GM18519 (cell line): ENCODE results near the gene SDK1.

Experiments used
- ATAC-seq: cut with Tn5 transposase; IDR thresholded peaks from one replicate; pipeline ENCODE4 v1.9.1; 2021; ENCODE audit warnings: mild to moderate bottlenecking, moderate library complexity; ENCODE audit not compliant: unreplicated experiment, low FRiP score

SDK1 gene

DNA sequence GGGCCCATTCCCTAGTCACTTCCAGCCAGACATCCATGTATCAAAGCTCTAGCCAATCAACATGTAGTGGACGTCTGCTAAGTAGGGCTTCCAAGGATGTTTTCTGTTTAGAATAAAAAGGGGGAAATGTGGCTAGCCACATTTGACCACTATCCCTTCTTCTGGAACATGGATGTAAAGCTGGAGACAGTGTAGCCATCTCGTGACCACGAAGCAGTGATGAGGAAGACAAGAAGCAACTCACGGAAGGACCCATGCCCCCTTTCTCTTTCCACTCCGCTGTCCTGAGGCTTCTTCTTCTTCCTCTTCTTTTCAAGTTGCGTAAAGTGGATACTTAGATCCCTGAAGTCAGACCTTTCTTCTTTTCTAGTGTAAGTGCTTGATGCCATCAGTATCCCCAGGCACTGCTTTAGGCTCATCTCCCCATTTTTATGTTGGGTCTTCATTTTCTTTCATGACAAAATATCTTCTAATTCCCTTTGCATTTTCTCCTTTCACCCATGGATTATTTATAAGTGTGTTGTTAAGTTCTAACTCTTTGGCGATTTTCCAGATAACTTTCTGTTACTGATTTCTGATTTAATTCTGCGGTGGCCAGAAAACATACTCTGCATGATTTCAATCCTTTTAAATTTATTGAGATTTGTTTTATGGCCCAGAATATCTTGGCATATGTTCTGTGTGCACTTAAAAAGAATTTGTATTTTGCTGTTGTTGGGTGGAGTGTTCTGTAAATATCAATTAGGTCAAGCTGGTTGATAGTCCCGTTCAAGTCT lies 594.5 kb downstream of the SDK1 start:
- ATAC-seq, result no peak

DNA sequence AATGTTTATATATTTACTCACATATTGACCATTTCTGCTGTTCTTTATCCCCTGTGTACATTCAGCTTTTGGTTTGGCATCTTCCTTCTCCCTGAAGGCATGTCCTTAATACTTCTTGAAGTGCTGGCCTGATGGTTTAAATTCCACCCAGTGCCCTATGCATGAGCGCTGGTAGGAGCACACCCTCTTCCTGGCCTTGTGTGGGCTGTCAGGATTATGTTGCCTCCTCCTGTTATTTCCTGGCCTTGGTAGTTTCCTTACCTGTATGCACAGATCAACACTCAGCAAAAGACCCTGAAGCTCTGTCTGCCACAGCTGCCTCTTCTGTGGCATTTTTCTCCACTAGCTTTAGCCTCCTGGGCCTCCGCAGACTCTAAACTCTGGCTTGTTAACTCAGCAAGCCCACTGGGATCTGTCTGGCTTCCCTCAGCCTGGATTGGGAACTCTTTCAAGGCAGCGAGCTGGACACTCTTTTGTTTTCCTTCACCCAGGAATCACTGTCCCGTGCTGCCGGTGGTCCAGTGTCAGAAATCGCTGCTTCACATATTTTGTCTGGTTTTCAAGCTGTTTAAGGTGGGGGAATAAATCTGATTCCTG lies 595.2 kb downstream of the SDK1 start:
- ATAC-seq, result no peak

DNA sequence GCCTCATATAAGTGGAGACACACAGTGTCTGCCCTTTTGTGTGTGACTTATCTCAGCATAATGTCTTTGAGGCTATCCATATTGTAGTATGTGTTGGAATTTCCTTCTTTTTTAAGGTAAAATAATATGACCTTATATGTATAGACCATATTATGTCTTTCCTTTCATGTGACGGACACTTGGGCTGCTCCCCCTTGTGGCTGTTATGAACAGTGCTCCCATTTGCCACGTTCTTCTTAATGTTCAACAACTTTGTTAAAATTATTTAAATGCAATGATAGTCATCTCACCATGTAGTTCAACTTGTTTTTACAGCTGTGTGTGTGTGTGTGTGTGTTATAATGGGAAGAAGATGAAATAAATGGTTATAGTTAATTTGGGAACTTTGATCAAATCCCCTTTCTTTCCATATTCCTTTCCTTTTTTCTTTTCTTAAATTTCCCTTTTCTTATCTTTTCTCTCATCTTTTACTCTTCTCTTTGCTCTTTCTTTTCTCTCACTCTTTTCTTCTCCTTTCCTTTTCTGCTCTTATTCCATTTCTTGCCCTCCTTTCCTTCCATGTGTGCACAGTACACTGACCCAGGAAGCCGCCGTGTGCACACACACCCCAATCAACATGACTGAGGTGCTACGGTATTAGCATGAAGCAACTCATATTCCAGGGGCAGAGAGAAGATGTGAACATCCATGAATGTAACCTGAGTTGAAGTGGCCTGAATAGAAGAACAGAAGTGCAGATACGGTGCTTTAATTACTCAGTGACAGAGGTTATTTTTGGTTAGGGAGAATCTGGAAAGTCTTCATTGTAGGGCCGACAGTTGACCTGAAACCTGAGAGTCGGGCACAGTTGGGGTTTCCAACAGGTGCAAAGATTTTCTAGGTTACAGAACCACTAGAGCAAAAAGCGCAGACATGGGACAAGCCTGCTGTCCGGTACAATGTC lies 596.6 kb downstream of the SDK1 start:
- ATAC-seq, result no peak

DNA sequence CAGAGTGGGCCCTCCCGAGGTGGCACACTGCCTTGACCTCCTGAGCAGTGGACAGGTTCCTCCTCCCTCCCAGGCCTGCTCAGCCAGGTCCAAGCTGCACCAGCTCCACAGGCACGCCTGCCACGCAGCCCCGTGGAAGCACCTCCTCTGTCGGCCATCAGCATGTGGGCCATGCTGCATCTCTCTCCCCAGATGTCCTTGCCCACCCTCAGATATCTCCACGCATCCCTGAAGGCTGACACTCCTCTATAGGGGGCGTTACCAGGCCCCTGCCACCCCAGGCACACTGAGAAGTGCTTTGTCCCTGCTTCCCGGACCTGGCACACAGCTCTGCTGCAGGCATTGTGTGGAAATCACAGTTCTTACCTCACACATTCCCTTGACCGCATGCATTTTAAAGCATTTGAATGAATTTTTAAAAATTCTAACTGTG lies 598.5 kb downstream of the SDK1 start:
- ATAC-seq, result no peak

DNA sequence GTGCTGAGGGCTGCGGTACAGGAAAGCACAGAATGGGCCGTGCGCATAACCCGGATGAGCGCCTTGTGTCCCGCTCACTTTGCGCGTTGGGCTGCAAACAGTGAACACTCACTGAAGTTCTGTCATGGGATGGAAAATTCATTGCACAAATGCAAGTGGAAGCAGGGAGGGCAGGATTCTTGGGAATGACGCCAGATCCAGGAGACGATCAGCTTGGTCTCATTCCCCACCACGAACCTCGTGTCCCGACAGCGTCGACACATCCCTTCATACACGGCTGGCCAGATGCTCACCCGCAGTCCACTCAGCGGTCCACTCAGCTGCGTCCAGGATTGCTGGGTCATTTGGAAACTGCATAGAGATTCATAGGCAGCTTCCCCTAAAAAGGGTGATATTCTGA lies 607.1 kb downstream of the SDK1 start:
- no peak for ATAC-seq

DNA sequence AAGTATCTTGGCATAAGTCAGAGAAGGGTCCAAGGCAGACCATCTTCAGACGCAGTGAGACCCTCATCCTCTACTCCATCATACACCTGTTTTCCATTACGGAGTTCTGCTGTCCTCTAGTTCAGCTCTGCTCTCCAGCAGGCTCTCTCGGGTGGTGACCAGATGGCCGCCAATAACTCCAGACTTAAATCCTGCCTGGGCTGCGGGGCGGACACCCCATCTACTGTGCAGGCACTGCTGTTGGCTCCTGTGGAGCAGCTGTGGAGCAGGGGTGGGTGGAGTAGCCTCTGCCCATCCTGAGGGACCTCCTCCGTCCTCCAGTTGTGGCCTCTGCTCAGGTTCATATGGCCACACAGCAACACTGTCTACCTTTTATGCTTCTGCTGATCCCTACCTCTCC lies 608.1 kb downstream of the SDK1 start:
- no peak for ATAC-seq

DNA sequence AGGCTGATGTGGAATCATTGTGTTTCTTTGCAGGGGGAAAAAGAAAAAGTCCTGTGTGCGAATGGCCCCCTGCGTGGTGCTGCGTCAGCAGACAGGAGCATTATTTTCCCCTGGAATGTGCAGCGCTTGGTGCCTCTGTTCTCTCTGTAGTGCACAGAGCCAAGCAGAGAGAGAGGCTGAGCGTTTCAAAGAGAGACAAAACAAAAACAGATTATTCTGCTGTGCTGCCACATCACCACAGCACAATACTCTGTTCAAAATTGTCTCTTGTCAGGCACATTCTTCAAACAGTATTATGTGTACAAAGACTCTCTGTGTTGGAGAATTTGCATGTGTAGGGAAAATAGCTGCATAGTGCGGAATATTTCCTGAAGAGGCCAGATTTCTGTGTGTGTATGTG lies 609.0 kb downstream of the SDK1 start:
- no peak for ATAC-seq

DNA sequence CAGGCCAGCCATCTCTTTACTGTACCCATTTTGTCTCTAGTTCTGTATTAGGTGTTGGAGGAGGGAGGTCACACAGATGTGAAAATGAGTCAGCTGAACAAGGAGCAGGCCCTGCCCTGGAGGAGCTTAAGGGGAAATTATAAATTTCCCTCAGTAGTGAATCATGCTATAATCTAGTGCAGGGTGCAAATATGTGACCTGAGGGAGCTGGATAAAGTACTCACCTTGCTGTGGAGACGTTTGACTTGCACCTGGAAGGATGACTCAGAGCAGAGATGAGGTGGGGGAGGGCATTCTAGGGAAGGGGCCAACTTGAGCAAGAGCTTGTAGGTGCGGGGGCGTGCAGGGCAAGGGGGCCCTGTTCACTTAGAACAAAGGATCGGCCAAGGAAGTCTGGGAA lies 610.6 kb downstream of the SDK1 start:
- ATAC-seq, result no peak

DNA sequence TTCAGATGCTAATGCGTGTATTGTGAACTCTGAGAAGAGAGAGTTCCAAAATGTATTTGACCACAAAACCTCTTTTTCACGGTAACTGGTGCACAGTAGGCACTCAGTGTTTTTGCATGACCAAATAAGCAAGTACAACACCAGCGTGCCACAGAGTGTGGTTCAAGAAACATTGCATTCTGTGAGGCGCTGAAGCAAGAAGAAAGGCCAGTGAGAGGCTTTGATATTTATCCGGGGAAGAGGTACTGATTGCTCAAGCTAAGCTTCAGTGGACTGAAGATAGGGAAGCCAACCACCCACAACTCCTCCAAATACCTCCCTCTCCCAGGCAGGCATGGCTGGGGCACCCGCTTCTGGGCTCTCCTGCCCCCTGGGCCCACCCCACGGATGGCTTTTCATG lies 611.2 kb downstream of the SDK1 start:
- no peak for ATAC-seq

DNA sequence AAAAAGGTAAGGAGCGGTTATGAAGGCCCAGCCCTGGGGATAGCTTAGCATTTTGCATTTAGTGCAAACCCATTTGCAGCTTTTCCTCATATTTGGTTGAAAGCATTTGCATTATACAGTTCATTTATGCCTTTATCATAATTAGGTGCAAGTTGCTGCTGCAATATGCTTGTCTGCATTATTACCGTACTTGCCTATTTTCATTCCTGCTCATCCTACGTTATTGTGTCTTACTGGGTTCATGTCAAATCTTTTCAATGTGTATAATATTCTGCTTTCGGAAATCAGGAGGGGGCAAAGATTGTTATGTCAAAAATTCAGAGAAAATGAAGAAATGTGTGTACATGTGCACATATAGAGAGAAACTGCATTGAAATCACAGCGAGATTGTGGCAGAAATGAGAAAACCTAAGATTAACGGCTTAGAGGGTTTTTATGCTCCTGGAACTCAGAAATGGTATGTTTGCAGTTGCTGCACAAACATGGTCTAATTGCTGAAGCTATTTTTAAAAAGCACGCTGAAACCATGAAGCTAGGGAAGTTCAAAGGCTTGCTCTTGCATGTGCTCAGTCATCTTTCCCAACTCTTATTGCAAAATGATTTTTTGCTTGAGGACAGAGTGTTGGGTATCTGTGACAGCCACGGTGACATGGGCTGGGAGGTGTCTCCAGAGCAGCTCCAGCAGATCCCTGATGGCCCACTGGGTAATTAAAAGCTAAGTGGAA lies 613.2 kb downstream of the SDK1 start:
- ATAC-seq, result no peak

DNA sequence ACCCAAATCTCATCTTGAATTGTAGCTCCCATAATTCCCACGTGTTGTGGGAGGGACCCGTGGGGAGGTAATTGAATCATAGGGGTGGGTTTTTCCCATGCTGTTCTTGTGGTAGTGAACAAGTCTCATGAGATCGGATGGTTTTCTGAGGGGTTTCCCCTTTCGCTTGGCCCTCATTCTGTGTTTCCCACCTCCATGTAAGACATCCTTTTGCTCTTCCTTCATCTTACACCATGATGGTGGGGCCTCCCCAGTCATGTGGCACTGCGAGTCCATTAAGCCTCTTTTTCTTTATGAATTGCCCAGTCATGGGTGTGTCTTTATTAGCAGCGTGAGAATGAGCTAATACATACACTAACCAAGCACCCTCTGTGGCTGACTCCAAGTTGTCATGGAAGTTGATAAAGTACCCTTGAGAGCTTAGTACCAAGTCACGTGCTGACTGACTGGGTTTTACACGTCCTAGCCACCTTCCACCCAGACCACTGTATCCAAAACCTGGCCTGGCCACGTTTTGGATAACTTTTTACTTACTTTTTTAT lies 614.4 kb downstream of the SDK1 start:
- ATAC-seq, result no peak

DNA sequence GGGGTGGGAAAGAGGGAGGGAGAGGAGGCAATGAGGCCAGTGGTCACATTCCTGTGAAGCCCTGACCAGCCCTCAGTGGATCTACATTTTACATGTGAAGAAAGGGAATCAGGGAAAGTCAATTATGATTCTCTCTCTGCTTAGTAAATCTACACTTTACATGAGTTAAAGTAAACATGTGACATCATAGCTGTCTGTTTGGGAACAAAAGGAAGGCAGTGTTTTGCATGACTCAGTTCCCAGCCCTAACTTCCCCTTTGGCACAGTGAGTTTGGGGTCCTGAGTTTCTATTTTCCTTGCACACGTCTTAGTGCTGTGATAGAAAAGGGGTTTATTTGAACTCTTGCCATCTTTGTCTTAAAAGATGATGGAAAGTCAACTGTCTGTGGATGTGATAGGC lies 615.1 kb downstream of the SDK1 start:
- no peak for ATAC-seq

DNA sequence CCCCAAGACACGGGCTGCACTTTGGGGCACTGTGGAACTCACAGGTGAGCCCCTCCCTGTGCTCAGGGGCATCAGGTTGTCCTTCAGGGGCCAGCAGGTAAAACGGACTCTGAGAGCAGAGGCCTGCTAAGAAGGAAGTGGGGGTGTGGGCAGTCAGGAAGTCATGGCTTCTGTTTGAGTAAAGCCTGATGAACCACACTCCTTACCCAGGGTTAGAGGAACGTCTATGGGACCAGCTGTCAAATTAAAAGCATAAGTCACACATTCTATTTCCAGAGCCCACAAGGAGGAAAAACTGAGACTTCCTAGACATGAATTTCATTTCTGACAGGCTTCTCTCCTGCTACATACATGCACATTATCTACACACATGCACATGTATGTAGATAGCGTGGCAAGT lies 616.4 kb downstream of the SDK1 start:
- ATAC-seq, result no peak

DNA sequence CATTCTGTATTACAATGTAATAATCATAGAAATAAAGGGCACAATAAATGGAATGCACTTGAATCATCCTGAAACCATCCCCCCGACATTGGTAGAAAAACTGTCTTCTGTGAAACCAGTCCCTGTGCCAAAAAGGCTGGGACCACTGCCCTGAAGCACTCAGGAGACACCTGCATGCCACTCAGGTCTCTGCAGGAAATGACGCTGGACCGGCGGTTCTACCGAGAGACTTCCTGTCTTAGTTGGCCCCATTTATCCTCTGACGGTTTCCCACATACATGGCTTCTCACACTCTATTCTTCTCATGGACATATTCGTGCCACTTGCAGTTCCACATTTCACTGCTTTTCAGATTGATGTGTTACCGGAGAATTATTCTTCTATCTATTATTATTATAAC lies 617.5 kb downstream of the SDK1 start:
- ATAC-seq, result no peak

DNA sequence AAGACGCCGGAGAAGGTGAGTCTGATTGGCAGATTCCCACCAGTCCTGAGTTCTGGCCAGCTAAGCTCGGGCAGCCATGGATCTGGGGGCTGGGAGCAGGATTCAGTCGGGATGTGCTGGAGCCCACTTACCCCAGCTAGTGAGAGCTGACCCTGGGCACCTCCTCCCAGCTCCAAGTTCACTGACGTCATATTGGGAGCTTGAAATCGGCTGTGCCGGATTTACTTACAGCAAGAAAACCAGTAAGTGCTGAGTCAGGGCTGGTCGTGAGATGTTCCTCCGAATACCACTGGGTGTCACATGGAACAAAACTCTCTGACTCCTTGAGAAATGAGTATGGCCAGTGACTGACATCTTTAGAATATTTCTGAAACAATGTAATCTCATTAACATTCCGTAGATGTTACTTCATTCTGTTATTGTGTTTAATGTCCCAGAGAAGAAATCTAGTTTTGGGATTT lies 621.2 kb downstream of the SDK1 start:
- ATAC-seq, result no peak

DNA sequence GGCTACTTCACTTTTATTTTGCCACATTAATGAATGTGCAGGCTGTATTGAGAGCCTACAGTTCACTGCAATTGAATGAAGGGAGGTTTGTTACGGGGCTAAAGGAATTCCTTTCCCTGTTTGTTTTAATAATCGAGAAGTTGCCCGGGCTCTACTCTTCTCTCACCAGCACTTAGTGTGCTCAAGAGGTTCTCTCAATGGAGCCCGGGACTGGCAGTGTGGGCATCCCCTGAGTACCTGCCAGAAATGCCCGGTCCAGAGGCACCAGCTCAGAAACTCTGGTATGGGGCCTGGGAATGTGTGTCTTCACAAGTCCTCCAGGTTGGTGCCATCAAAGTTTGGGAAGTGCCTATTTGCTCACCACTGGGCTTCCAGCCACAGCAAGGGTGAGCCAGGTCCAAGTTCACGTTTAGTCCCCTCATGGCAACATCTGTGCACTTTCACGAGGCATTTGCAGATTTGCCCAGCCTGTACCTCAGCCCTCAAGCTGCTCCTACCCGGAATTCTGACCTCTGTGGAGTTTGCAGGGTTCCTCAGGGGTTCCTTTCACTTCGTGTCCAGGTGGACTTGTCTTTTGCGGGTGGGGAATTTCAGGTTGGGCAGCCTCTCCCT lies 622.4 kb downstream of the SDK1 start:
- ATAC-seq, result no peak

DNA sequence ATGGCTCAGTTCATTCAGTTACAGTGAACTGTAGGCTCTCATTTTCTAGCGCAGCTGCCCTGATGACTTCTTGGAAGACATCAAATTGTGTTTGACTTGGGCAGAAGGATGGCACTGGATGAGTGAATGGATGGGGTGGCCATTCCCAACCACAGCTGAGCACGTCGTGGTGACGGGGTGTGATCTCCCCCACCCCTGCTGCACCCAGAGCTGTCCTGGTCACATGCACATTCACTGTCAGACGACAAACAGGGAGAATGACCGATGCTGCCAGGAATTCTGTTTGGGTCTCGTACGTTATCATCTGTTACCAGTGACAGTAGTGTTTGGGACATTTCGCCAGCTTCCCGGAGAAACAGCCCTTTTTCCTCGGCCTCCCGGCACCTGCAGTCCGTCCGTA lies 623.2 kb downstream of the SDK1 start:
- no peak for ATAC-seq

DNA sequence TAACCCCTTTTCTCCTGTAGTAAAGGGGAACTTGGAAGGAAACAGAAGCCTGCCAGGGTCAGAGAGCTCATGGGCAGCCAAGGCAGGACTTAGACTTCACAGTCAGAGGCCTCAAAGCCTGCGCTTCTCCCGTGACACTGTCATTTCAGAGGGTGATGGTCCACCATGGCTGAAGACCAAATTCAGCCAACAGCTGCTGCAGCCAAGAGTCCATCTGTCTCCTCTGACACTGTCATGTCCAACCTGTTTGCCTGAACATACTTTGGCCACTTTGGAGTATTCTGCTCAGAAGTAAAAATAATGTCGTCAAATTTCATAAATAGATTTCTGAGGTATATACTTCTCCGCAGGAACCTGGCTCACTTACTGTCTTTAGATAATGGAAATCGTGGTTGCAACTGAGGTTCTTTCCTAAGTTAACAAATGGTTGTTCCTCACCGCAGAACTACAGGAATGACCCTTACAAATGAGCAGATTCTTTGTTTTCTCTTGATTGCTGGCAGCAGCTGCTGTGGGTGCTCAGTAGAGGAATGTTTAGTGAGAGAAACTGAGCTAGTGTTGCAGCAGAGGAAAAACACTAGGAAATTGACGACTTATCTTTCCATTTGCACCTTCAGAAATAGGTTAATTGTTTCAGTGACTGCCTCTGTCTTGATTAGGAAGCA lies 626.5 kb downstream of the SDK1 start:
- no peak for ATAC-seq

DNA sequence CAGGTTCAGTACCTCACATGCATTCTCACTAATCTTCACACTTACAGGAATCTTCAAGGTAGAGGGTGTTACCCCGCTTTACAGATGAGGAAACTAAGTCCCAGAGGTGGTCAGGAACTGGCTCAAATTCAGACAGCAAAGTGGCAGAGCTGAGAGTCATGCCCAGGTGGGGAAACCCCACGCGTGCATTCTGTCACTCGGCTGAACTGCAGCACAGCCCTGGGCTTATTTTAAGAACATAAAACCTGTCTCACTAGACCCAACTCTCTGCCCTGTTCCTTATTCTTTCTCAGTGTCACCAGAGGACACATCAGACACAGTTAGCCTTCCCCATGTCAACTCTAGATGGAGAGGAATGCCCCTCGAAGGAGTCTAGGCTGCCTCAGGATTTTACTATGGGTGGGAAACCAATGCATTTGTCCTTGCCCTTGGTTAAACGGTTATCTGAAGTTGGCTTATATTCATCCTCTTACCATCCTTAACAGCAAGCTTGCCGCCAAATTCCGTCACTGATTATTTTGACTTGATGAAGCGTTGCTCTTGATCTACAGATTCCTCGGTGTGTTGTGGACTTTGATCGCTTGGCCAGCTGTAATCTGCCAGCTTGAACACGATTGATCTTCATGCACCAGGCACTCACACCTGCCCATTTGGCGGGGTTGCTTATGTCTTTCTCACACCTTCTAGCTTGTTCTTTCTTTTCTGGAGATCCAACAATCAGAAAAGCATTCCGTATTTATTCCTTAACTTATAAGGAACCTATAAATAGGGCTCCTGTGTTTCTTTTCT lies 627.9 kb downstream of the SDK1 start:
- ATAC-seq, result no peak
